GM13976 (cell line): ENCODE results near the gene SWAP70.

Source experiments
- DNase-seq: peaks from one replicate; pipeline ENCODE4 v3.0.0; 2012; ENCODE audit warnings: low spot score
- in situ Hi-C: fragments of 300-500 bp; cut with MboI; formaldehyde crosslinking; loops from one replicate; pipeline ENCODE4 v1.12.0; 2022; ENCODE audit warnings: low sequenced_read_pairs, mixed read lengths, inconsistent platforms; ENCODE audit not compliant: unreplicated experiment
- TF ChIP-seq, protein P1 (sequence below): IDR thresholded peaks from 2 replicates; pipeline ENCODE4 v1.5.1; 2012; ENCODE audit warnings: borderline replicate concordance, mild to moderate bottlenecking; ENCODE audit not compliant: insufficient read depth; ENCODE audit errors: extremely low read depth, missing control alignments, control extremely low read depth

Gene SWAP70

GRCh38 chr11:9646324-9646723, 17.6 kb upstream of the SWAP70 start:
- DNase-seq: no peak
- TF ChIP-seq, protein P1, sequence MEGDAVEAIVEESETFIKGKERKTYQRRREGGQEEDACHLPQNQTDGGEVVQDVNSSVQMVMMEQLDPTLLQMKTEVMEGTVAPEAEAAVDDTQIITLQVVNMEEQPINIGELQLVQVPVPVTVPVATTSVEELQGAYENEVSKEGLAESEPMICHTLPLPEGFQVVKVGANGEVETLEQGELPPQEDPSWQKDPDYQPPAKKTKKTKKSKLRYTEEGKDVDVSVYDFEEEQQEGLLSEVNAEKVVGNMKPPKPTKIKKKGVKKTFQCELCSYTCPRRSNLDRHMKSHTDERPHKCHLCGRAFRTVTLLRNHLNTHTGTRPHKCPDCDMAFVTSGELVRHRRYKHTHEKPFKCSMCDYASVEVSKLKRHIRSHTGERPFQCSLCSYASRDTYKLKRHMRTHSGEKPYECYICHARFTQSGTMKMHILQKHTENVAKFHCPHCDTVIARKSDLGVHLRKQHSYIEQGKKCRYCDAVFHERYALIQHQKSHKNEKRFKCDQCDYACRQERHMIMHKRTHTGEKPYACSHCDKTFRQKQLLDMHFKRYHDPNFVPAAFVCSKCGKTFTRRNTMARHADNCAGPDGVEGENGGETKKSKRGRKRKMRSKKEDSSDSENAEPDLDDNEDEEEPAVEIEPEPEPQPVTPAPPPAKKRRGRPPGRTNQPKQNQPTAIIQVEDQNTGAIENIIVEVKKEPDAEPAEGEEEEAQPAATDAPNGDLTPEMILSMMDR: no peak
- in situ Hi-C loops: no loop called here

- in situ Hi-C loops: no loop called here
- TF ChIP-seq, protein P1: no peak
- no peak for DNase-seq
Observed at GRCh38 chr11:9651481-9651880, 12.4 kb upstream of the SWAP70 start.

DNA sequence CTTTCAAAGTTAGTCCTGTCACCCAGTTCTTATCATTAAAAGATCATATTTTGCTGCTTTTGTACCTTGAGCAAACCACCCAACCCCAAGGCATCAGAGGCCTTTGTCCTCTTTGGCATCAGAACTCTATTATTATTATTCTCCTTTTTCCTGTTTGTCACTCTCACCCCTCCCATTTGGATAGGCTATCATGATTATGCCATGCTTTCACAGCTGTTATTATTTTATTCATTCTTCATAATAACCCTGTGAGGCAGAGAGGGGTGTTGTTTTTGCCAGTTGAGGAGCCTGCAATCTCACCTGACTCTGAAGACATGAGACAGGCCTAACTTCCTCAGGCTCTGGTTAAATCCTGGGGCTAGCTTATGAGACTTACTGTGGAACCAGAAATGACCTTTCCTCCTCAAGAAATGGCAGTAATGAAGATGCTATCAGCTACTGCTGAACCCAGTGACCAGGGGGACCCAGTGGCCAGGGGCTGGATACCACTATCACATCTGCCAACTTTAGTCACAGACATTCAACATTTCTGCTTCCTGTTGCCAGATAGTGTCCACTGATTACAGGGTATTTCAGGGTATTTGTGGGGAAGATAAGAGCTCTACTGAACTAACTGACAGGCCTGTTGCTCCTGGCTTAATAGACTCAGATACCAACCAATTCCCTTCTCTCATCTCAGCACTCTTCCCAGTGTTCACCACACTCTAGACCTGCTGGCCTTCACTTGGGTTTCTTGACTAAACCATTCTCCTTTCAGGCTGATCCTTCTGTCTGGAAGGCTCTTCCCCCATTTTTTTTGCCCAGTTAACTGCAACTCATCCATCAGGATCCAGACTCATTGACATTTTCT, 11.8 kb upstream of the SWAP70 start:
- TF ChIP-seq, protein P1: no peak
- in situ Hi-C loops: no loop called here
- no peak for DNase-seq

- TF ChIP-seq, protein P1: no peak
- no peak for DNase-seq
- in situ Hi-C loops: no loop called here
Observed at GRCh38 chr11:9653871-9654270, 10.0 kb upstream of the SWAP70 start.

DNA sequence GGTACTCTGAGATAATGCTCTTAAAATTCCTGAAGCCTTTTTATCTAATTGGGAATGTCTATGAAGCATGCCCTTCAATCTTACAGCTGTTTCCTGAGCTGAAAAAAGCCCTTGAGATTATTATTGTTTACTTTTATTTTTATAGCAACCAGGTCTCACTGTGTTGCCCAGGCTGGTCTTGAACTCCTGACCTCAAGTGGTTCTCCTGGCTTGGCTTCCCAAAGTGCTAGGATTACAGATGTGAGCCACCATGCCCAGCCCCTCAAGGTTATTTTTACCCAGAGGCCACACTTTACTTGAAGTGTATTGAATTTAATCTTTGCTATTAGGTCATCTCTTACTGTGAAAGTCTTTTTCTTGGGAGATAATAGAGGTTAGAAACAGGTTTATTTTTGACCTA, 7.0 kb upstream of the SWAP70 start:
- DNase-seq: no peak
- TF ChIP-seq, protein P1: no peak
- in situ Hi-C loops: no loop called here

GRCh38 chr11:9657531-9657930, 6.3 kb upstream of the SWAP70 start:
- TF ChIP-seq, protein P1: no peak
- in situ Hi-C loops: no loop called here
- no peak for DNase-seq
